ENCODE data around the gene GPR157.

Gene GPR157

GRCh38 chr1:9066945-9067807 lies 61.7 kb downstream of the GPR157 start:
- TF ChIP-seq CTCF (IDR thresholded peaks at IDR 0.05), result no peak
- H3K4me3 ChIP-seq, result no peak overlapping the region
- no peaks in the 10 kb centered on the region for H3K27me3 ChIP-seq
- no peaks in the 10 kb centered on the region for H3K9me3 ChIP-seq
- intact Hi-C loops (cut with DNase I; ENCODE audit: low total_unique reads), result no loop called here
- no peaks in the 10 kb centered on the region for H3K36me3 ChIP-seq
- H3K4me1 ChIP-seq, result peaks cover 0 to 21% (median 12%) of the 10 kb centered on the region in 4 donors
- H3K27ac ChIP-seq, result no peak overlapping the region
- peak in 1 of 2 donors; percentile 53 for DNase-seq

GRCh38 chr1:9065213-9065751 lies 63.6 kb downstream of the GPR157 start:
- no peaks in the 10 kb centered on the region for H3K36me3 ChIP-seq
- no peak overlapping the region for H3K27ac ChIP-seq
- TF ChIP-seq CTCF (IDR thresholded peaks at IDR 0.05), result no peak
- H3K4me1 ChIP-seq, result peaks cover 0 to 18% (median 14%) of the 10 kb centered on the region in 4 donors
- intact Hi-C loops (cut with DNase I; ENCODE audit: low total_unique reads), result no loop called here
- H3K27me3 ChIP-seq, result no peaks in the 10 kb centered on the region
- no peaks in the 10 kb centered on the region for H3K9me3 ChIP-seq
- no peak for DNase-seq
- no peak overlapping the region for H3K4me3 ChIP-seq

GRCh38 chr1:9062846-9063245 lies 66.1 kb downstream of the GPR157 start:
- H3K27ac ChIP-seq, result no peak overlapping the region
- intact Hi-C loops (cut with DNase I; ENCODE audit: low total_unique reads), result no loop called here

GRCh38 chr1:9062021-9062471 lies 66.9 kb downstream of the GPR157 start:
- Histone ChIP-seq H3K9me3 (no peaks in the 10 kb centered on the region), H3K36me3 (no peaks in the 10 kb centered on the region), H3K4me1 (peaks cover 0 to 4% (median 0%) of the 10 kb centered on the region in 4 donors), H3K4me3 (no peak overlapping the region), H3K27ac (no peak overlapping the region), H3K27me3 (no peaks in the 10 kb centered on the region)
- DNase-seq, result no peak
- intact Hi-C loops (cut with DNase I; ENCODE audit: low total_unique reads), result no loop called here
- no peak for TF ChIP-seq CTCF (IDR thresholded peaks at IDR 0.05)

More at GRCh38 chr1:9062846-9063245, 66.1 kb downstream of the GPR157 start:
- TF ChIP-seq CTCF (IDR thresholded peaks at IDR 0.05), result no peak
- H3K27me3 ChIP-seq, result no peaks in the 10 kb centered on the region
- peaks cover 0 to 4% (median 0%) of the 10 kb centered on the region in 4 donors for H3K4me1 ChIP-seq
- no peak for DNase-seq
- no peaks in the 10 kb centered on the region for H3K9me3 ChIP-seq
- no peaks in the 10 kb centered on the region for H3K36me3 ChIP-seq
- H3K4me3 ChIP-seq, result no peak overlapping the region

- H3K4me3 ChIP-seq, result no peak overlapping the region
- no peak overlapping the region for H3K27ac ChIP-seq
- H3K27me3 ChIP-seq, result no peaks in the 10 kb centered on the region
- peaks cover 0 to 4% (median 0%) of the 10 kb centered on the region in 4 donors for H3K4me1 ChIP-seq
- intact Hi-C loops (cut with DNase I; ENCODE audit: low total_unique reads), result no loop called here
- no peak for TF ChIP-seq CTCF (IDR thresholded peaks at IDR 0.05)
- H3K9me3 ChIP-seq, result no peaks in the 10 kb centered on the region
- DNase-seq, result no peak
- H3K36me3 ChIP-seq, result no peaks in the 10 kb centered on the region
Measured at GRCh38 chr1:9061252-9061960, 67.5 kb downstream of the GPR157 start.
